ENCODE measurements around the gene C9orf152.
A peak's percentile ranks its signal among the peaks of the same experiment; 100 is the strongest.
"Not testable (repeated sequence)": the region's sequence is repeated elsewhere in the genome, so short reads cannot be mapped to it uniquely, and the experiment has no call there.

The C9orf152 gene

DNA sequence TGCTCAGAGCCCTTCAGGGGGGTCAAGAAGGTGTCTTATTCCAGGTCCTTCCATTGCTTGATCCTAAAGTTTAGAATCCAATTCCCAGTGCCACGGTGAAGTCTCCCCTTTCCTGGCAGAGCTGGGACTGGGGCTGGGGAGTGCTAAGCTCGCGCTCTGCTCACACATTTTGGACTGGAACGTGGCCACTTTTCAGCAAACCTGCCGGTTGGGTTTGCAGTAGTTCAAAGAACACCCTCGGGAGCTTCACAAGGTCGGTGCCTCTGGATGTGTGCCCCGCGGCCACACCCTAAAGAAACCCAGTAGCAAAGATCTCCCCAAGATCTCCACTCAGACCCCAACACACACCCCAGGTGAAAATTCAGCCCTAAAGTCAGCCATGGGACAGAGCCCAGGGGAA is at the start of gene C9orf152:
Gene C9orf152 (minus strand): TSS at position 129 of the 400 bp plus-strand sequence. CDS start 580 bp downstream, outside the sequence.
- no peak for DNase-seq (ENCODE audit: low read depth)

GRCh38 chr9:110257097-110257841 is 49.3 kb upstream of the C9orf152 start:
- no peak for DNase-seq (ENCODE audit: low read depth)

DNA sequence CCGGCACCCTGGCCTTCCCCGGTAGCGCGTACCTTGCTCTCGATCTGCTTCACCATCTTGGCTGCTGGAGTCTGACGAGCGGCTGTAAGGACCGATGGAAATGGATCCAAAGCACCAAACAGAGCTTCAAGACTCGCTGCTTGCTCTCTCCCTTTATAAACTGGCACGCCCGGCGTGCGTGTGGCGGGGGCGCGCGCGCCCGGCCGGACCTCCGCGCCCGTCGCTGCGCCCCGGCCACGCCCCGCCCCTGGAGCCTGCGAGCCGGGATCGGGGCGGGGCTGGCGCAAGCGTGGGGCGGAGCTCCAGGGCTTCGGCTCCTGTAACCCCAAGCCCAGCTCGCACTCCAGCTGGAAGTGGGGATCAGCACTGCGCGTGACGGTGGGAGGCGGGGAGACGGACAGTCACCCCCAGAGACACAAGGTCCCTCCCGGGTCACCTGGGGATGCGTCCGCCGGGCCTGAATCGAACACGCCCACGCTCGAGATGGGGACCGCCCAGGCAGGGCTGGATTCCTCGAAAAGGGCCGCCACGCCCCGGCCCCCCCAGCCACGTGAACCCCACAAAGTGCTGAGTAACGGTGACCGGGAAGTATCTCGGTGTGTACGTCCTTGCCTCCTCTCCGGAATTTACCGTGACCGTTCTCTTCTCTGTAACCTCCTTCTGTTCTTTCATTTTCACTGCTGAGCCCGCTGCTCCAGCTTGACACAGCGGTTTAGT is 48.6 kb upstream of the C9orf152 start, which contains the start of gene TXN:
Gene TXN (minus strand): TSS at position 128 of the 717 bp plus-strand sequence. CDS start 72 bp downstream, at position 56.
- peak; percentile 51 for DNase-seq (ENCODE audit: low read depth)

DNA sequence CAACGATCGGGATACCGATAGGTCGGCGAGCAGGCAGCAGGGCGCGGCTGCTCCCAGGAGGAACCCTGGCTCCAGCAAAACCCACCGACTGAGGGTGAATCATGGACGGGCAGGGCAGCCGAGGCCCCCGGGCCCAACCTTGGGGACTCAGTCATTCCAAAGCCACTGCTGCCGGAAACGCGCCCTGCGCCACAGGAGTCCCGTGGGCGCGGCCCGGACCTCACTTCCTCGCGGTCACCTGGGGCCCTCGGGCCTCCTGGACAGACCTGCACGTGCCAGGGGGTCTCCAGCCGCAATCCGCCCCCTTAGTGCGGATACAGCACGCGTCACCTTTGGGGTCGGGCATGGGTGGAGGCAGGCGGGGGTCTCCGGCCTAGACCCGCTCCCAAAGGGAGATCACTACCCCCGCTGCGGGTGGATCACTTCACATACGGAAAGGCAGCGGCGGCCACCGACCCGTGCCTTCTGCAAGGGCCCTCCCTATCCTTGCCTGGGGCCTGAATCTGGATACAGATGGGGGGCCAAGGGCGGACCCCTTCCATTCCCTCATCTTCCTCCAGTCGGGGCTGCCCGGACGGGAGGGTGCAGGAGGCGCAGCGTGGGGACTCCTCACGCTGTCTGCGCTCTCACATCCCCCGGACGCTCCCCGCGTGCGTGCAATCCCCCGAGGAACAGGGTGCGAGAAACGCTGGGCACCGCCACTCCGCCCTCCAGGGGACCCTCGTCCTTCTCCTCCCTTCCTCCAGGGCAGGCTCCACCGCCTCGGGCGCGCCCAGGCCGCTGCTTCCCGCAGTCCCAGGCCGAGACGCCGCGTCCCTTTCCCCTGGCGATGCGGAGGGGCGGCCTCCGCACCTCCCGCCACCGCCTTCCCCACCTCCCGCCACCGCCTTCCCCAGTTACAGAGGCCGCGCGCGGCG is 47.8 kb upstream of the C9orf152 start:
- no peak for DNase-seq (ENCODE audit: low read depth)

- no peak for DNase-seq (ENCODE audit: low read depth)
Measured at GRCh38 chr9:110255034-110255462, 47.1 kb upstream of the C9orf152 start.

DNA sequence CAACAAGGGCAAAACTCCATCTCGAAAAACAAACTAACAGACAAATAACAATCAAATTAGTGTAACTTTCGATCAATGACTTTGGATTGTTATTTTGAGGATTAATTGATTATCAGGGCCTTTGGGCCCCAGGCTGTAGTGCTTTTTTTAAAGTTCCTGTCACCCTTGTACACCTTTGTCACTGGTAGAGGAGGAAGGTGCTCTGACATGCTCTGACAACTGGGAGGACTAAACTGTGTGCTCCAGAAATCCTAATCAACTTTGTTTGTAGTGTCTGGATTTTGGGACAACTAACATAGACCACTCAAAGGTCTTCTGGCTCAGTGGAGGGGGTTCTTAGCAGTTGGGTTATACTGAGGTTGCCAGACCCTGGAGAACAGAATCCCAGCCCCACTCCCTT is 46.5 kb upstream of the C9orf152 start:
- no peak for DNase-seq (ENCODE audit: low read depth)

GRCh38 chr9:110252509-110253139 is 44.7 kb upstream of the C9orf152 start:
- no peak for DNase-seq (ENCODE audit: low read depth)

DNA sequence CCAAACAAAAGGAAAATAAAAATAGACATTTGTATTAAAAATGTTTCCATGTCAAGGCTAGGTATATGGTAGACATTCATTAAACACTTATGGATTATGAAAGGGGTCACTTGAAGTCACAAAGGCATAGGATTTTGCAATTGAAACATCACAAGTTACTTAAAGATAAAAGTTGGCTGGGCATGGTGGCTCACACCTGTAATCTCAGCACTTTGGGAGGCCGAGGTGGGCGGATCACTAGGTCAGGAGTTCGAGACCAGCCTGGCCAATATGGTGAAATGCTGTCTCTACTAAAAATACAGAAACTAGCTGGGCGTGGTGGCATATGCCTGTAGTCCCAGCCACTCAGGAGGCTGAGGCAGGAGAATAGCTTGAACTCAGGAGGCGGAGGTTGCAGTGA is 43.8 kb upstream of the C9orf152 start:
- not testable (repeated sequence) for DNase-seq (ENCODE audit: low read depth)

DNA sequence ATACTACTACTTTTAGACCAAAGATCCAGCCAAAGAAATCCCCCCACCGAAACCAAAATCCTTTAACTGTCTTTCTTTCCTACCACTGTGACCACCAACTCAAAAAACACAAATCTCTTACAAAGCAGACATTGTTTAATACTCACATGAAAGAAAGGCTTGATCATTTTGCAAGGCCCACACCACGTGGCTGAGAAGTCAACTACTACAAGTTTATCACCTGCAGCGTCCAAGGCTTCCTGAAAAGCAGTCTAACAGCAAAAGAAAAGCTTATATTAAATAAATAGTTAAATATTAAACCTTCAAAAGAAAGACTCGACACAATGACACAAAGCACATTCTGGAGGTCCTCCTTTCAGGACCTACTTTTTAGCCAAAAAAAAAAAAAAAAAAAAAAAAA is 43.3 kb upstream of the C9orf152 start:
- no peak for DNase-seq (ENCODE audit: low read depth)

DNA sequence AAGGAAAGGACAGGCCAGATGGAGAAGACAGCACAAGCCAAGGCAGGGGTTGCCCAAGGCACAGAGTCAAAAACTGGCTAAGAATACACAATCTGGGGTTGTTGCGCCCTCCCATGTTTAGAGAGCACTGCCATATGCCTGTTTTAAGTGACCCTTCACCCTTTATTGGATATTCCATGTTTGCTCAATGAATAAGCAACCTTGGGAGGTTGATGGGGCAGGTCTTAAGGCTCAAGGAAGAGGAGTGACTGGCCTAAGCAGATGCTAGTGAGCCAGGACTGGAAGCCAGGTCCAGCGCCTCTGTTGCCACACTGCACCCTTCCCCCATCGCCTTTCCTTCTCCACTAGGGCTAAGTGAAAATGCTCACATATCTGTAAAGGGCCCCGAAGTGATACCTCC is 41.6 kb upstream of the C9orf152 start:
- no peak for DNase-seq (ENCODE audit: low read depth)

DNA sequence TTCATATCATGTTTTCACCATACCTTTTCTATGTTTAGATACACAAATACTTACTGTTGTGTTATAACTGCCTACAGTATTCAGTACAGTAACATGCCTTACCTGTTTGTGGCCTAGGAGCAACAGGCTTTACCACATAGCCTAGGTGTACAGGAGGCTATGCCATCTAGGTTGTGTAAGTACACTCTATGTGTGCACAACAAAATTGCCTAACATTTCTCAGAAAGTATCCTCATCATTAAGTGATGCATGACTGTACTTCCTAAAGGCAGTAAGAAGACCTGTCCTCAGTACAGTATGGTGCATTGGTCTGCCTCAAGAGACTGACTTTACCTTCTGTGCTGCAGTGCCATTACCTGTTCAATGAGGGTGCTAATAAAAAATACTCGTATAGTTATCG is 40.4 kb upstream of the C9orf152 start:
- no peak for DNase-seq (ENCODE audit: low read depth)

GRCh38 chr9:110246214-110246613 is 38.3 kb upstream of the C9orf152 start:
- no peak for DNase-seq (ENCODE audit: low read depth)

GRCh38 chr9:110244616-110245015 is 36.7 kb upstream of the C9orf152 start:
- no peak for DNase-seq (ENCODE audit: low read depth)

- DNase-seq (ENCODE audit: low read depth), result no peak
Measured at GRCh38 chr9:110241858-110242321, 33.9 kb upstream of the C9orf152 start.

DNA sequence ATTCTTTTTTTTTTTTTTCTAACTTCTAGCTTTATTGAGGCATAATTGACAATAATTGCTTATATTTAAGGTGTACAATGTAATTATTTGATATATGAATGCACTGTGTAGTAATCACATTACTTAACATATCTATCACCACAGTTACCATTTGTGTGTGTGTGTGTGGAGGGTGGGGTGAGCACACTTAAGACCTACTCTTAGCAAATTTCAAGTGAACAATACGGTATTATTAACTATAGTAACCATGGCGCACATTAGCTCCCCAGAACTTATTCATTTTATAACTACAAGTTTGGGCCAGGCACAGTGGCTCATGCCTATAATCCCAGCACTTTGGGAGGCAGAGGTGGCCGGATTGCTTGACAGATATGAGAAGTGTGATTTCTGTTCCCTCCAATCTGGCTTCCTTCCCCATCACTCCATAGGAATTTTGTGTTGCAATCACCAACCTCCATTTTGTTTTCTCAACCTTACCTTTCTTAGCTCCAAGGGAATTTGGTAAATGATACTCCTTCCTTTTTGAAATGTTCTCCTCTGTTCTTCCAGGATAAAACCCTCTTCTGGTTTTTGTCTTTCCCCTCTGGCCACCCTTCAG is 33.4 kb upstream of the C9orf152 start:
- DNase-seq (ENCODE audit: low read depth), result no peak

DNA sequence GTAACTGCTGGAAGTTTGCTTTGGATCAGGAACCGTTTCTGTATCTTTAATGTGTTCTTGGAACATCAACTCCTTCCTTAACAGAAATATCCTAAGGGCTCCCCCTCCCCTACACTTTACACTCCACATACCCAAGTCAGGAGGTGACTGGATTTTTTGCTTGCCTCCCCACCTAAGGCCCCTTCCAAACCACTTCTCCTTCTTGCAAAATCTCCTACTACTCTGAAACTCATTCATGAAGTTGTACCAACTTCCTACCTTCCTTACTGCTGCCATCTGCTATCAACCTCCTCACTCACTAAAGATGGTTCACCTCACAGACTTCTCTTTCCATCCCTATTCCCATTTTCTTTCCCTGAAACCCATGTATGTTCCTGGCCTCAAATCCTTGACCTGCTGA is 32.2 kb upstream of the C9orf152 start:
- DNase-seq (ENCODE audit: low read depth), result no peak

- DNase-seq (ENCODE audit: low read depth), result no peak
Measured at GRCh38 chr9:110228321-110228720, 20.4 kb upstream of the C9orf152 start.

- no peak for DNase-seq (ENCODE audit: low read depth)
Measured at GRCh38 chr9:110224583-110224982, 16.6 kb upstream of the C9orf152 start.

DNA sequence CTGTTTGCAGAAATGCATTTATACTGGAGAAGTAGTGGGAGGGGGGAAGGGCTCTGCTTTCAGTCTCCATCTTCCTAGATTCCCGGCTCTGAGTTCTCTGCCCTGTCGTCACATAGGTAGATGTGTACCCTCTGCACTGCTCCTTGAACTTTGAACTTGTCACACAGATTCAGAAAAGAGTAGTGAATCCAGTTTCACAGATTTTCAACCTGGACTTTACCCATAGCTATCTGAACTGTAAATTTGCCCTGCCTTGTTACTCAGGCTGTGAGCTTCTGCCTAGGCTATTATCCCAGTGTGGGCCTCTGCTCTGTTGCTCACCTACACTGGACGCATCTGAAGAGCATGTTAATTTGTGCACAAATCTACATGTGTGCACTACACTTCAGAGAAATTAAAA is 12.8 kb upstream of the C9orf152 start:
- DNase-seq (ENCODE audit: low read depth), result no peak

- no peak for DNase-seq (ENCODE audit: low read depth)
Measured at GRCh38 chr9:110217656-110218099, 9.7 kb upstream of the C9orf152 start.

All from GM04503 (cell line).